Astrocyte of the cerebellum (primary cell): ENCODE results near the gene NUCB1.

ENCODE experiments used
- DNase-seq: peaks from one replicate; pipeline ENCODE4 v3.0.0-alpha.2; 2011; ENCODE audit warnings: low read depth
- H3K4me3 ChIP-seq: 2 replicates; pipeline ENCODE4 v1.5.1; 2011; ENCODE audit warnings: mild to moderate bottlenecking, low read depth, low read length, moderate library complexity
- in situ Hi-C: cut with HindIII; loops from 2 replicates; pipeline ENCODE4 v1.10.0; 2017; ENCODE audit warnings: low sequenced_read_pairs
- TF ChIP-seq, protein P1 (sequence below): IDR thresholded peaks from 2 replicates; pipeline ENCODE4 v1.5.1; 2012; ENCODE audit warnings: low read length, low read depth, moderate library complexity, mild to moderate bottlenecking; ENCODE audit errors: missing control alignments

The NUCB1 gene

DNA sequence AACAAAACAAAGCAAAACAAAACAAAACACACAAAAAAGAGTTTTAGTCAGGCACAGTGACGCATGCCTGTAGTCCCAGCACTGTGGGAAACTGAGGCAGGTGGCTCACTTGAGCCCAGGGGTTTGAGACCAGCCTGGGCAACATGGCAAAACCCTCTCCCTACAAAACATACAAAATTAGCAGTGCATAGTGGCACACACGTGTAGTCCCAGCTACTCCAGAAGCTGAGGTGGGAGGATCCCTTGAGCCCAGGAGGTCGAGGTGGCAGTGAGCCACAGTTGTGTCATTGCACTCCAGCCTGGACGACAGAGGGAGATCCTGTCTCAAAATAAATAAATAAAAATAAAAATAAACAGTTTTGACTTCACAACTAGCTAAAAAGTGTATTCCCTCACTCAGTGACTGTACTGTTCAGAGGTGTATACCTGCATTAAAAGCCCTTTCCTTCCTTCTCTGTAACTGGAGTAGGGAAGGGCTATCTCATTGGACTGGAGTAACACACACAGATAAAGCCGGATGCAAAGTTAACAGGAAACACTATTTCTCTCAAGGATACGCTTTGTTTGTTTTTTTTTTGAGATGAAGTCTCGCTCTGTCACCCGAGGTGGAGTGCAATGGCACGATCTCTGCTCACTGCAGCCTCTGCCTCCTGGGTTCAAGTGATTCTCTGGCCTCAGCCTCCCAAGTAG is 50.9 kb downstream of the NUCB1 start:
- H3K4me3 ChIP-seq, result no peak overlapping the region
- in situ Hi-C loops, result no loop called here
- TF ChIP-seq, protein P1, sequence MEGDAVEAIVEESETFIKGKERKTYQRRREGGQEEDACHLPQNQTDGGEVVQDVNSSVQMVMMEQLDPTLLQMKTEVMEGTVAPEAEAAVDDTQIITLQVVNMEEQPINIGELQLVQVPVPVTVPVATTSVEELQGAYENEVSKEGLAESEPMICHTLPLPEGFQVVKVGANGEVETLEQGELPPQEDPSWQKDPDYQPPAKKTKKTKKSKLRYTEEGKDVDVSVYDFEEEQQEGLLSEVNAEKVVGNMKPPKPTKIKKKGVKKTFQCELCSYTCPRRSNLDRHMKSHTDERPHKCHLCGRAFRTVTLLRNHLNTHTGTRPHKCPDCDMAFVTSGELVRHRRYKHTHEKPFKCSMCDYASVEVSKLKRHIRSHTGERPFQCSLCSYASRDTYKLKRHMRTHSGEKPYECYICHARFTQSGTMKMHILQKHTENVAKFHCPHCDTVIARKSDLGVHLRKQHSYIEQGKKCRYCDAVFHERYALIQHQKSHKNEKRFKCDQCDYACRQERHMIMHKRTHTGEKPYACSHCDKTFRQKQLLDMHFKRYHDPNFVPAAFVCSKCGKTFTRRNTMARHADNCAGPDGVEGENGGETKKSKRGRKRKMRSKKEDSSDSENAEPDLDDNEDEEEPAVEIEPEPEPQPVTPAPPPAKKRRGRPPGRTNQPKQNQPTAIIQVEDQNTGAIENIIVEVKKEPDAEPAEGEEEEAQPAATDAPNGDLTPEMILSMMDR, result no peak
- no peak for DNase-seq

DNA sequence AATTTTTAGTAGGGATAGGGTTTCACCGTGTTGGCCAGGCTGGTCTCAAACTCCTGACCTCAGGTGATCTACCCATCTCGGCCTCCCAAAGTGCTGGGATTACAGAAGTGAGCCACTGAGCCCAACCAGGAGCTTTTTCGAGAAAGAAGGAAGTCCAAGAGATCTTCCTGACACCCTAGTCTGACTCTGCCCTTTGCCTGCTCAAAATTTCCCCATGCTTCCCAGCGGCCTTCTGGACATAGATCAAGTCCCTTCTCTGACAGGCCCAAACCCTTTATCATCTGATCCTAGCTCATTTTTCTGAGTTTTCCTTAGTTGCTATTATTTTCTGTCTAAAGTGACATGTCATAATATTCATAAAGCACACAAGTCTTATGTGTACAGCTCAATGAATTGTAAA is 53.0 kb downstream of the NUCB1 start:
- H3K4me3 ChIP-seq, result no peak overlapping the region
- in situ Hi-C loops, result no loop called here
- TF ChIP-seq, protein P1, result no peak
- DNase-seq, result no peak

- TF ChIP-seq, protein P1, result no peak
- peak overlapping the region; percentile 98 for H3K4me3 ChIP-seq
- DNase-seq, result no peak
- in situ Hi-C loops, result no loop called here
These were observed 54.0 kb downstream of the NUCB1 start for GRCh38 chr19:48953990-48954594.

- DNase-seq, result peak; percentile 87
- TF ChIP-seq, protein P1, result no peak
- in situ Hi-C loops, result no loop called here
- H3K4me3 ChIP-seq, result peak within 1 kb of the TSS; percentile 98
These were observed 54.6 kb downstream of the NUCB1 start, which contains the start of gene BAX for GRCh38 chr19:48954595-48955307. Gene BAX (plus strand): TSS chr19:48954875. CDS start chr19:48954929, 54 bp downstream.

- in situ Hi-C loops, result no loop called here
- no peak for DNase-seq
- TF ChIP-seq, protein P1, result no peak
- H3K4me3 ChIP-seq, result peak overlapping the region; percentile 98
These were observed 55.3 kb downstream of the NUCB1 start for GRCh38 chr19:48955308-48955958.

- H3K4me3 ChIP-seq, result no peak overlapping the region
- no peak for DNase-seq
- in situ Hi-C loops, result no loop called here
- TF ChIP-seq, protein P1, result no peak
These were observed 57.9 kb downstream of the NUCB1 start for GRCh38 chr19:48958006-48958405.
